Measurements from ENCODE around the gene WNT2B.

The WNT2B gene

GRCh38 chr1:112524251-112524650 is 15.5 kb downstream of the WNT2B start:
- no peak for DNase-seq (ENCODE audit: insufficient read length, low spot score)
- FAIRE-seq = no peak

DNA sequence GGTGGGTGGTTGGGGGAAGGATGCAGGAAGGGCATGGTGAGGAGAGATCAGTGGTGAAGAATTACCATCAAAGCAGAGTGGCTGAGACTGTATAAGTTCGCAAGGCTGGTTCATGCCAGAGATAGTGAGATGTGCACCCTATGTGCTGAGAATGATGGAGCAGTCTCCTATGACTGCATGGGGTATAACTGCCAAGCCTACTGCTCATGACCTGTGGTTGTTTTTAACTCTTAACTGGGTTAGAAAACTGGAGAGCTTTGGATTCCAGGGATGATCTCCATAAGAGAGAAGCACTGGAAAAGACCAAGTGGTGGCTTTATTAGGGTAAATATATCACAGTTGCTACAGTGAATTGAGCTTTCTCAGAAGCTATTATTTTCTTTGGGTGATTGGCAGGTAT is 16.2 kb downstream of the WNT2B start:
- FAIRE-seq (no peak), DNase-seq (ENCODE audit: insufficient read length, low spot score) (no peak)

DNA sequence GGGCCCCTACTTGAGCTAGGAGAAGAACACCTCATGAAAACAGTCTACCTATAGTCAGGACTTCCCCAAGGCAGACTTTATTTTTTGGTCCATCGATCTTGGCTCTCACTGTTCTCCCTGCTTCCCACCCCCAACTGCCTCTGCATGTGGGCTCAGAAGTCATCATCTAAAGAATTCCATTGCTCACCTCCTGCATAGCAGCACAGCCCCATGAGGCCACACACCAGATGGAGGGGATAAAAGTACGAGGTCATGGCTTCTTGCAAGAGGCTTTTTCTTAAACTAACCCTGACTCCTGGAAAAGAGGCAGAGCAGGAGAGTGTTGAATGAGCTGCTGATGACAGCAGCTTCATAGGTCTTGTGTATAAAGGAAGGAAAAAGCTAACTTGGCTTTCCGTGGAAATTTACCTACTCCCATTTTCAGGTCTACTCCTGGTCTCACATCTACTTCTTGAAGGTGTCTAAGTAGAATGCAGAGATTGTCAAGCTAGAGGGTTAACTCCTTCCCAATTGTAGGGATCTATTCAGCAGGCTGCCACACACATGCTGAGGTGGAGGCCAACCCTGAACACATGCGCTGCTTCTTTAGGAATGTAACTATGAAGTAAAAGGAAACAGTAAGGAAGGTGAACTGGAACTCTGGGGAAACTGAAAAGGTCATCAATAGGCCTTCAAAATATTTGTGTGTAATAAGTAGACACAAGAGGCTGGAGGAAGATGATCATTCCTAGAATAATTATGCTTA is 18.7 kb downstream of the WNT2B start:
- DNase-seq (ENCODE audit: insufficient read length, low spot score) = no peak
- FAIRE-seq = no peak

DNA sequence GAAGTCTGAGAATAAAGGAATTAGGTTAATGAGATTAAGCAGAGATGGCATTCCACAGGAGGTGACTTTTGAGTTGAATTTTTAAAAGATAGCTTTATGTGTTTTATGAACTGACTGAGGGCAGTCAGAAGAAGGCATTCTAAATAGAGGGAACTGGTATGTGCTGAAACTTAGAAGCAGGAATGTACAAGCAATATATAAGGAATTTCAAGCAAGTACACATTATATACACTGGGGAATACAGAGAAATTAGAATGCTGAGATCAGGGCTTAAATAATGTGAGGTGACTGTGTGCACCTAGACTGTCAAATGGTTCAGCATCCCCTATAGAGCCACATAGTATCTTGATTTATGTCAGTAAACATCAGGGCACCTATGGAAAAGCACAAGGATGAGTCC is 19.3 kb downstream of the WNT2B start:
- no peak for FAIRE-seq
- DNase-seq (ENCODE audit: insufficient read length, low spot score) = no peak

DNA sequence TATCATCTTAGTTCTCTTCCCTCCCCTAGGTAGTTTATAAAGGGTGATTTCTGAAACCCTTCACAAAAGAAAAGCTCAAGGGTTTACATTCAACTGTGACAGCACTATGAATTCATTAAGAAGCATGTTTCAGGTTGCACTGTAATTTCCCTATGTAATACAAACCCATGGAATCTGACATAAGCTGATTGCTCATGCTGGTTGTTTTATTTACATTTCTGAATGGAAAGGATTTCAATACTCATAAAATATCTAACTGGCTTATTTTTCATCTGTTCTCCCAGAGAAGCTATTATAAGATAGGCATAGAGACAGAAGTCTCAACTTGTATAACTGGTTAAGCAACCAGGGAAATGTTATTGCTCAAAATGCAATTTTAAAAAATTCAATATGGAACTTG is 20.5 kb downstream of the WNT2B start:
- DNase-seq (ENCODE audit: insufficient read length, low spot score) (no peak), FAIRE-seq (no peak)

GRCh38 chr1:112530832-112531231 is 22.1 kb downstream of the WNT2B start:
- DNase-seq (ENCODE audit: insufficient read length, low spot score) (no peak), FAIRE-seq (no peak)

DNA sequence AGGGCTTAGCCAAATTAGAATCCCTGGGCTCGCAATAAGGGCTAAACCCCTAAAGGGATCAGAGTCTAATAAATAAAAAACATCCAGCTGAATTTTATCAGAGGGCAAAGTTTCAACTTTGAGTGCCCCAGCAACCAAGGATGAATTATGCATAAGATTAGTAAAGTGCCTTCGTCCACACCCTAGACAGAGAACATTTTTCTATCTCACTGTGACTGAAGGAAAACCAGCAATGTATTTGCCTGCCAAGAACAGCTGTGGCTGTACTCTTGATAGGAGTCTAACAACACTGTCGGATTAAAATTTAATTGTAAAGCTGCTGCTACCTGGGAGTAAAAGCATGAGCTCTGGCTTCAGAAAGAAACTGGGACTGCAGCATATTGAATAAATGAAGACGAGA is 23.3 kb downstream of the WNT2B start:
- DNase-seq (ENCODE audit: insufficient read length, low spot score) = no peak
- no peak for FAIRE-seq

DNA sequence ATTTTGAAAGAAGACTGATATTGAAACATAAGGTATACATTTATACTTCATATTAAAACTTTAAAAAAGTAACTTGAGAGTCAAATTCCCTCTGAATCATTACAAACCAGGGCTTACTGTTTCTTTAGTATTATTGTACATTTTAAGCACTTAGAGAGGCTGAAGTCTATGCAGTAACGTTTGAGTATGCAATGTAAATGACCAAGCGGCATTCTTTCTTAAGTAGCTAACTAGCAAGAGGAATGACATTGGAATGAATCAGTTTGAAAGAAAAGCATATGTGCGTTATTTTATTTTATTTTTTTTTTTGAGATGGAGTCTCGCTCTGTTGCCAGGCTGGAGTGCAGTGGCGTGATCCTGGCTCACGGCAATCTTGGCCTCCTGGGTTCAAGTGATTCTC is 24.3 kb downstream of the WNT2B start:
- FAIRE-seq (no peak), DNase-seq (ENCODE audit: insufficient read length, low spot score) (no peak)

GRCh38 chr1:112536561-112536960 is 27.8 kb downstream of the WNT2B start:
- DNase-seq (ENCODE audit: insufficient read length, low spot score) (no peak), FAIRE-seq (no peak)

GRCh38 chr1:112537456-112537855 is 28.7 kb downstream of the WNT2B start:
- FAIRE-seq = no peak
- DNase-seq (ENCODE audit: insufficient read length, low spot score) = no peak

DNA sequence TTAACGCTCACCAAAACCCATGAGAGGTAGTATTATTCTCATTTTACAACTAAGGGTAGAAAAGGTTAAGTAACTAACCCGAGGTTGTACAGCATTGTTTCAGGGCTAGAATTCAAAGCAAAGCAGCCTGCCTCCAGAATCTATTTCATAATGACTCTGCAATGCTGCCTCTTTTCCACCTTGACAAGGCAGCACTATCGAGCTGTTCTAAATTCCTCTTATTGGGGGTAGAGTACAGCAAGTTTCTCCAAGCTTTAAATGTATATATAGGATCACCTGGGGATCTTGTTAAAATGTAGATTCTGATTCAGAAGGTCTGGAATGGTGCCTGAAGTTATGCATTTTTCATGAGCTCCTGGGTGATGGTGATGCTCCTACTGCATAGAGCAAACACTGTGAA is 30.1 kb downstream of the WNT2B start:
- no peak for FAIRE-seq

GRCh38 chr1:112540226-112540794 is 31.5 kb downstream of the WNT2B start:
- FAIRE-seq (no peak), DNase-seq (ENCODE audit: insufficient read length, low spot score) (no peak)

More for the DNA sequence above, 30.1 kb downstream of the WNT2B start:
- no peak for DNase-seq (ENCODE audit: insufficient read length, low spot score)

DNA sequence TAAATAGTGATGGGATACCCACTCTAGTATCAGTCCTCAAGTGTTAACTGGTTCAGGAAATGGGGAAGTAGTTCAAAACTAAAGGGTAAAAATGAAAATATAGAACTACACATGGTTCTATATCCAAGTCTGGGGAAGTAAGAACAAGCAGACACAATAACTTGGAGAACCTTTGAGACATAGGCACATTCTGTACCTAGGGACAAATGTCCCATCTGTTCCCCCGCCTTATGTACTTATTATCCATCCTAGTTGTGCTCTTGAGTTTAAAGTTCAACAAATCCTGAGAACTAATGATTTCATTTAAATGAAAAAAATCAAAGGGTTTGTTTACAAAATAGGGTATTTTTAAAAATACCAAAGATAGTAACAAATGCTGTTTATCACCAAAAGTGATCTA is 32.5 kb downstream of the WNT2B start:
- DNase-seq (ENCODE audit: insufficient read length, low spot score) (no peak), FAIRE-seq (no peak)

DNA sequence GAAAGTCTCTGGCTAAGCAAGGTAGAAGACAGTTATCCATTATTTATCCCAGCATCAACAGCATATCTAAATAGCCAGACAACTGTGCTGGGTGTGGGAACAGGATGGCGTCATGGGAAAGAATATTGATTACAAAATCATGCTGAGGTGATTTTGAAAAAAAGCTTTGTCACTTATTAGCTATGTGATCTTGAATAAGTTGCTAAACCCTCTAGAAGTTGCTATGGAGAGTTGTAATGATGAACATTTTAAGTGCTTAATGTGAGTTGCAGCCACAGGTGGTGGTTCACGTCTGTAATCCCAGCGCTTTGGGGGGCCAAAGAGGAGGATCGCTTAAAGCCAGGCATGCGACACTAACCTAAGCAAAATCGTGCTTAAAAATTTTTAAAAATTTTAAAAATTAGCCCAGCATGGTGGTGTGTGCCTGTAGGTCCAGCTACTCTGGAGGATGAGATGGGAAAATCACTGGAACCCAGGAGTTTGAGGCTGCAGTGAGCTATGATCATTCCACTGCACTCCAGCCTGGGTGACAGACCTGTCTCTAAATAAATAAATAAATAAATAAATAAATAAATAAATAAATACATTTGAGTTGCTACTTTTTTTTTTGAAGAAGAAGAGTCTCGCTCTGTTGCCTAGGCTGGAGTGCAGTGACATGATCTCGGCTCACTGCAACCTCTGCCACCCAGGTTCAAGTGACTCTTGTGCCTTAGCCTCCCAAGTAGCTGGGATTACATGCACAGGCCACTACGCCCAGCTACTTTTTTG is 33.6 kb downstream of the WNT2B start:
- no peak for DNase-seq (ENCODE audit: insufficient read length, low spot score)

DNA sequence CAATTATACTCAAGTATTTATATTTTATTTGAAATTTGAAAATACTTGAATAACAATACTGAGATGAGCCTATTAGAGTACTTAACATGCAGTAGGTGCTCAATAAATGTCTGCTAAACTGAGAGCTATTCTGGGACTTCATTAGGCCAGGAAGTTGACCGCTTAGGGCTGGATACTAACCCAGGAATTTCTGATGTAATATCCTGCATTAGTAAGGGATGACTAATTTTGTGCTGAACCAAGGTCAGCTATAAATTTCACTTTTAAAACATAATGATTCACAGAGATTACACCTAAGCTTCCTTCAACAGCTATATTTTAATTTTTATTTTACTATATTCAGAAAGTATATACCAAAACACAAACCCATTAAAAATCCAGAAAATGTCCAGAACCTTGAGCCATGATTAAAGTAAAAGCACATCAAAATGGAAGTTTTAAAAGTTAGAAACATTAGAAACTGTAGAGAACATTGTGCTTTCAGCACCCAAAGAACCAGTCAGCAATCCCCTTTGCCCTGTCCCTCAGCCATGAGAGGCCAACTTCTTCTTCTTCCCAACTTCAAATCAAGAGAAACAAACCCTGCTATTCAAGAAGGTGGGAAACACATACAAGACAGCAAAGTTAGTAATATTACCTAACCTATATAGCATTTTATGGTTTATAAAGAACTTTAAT is 35.4 kb downstream of the WNT2B start:
- FAIRE-seq (no peak), DNase-seq (ENCODE audit: insufficient read length, low spot score) (no peak)

More for the DNA sequence above, 33.6 kb downstream of the WNT2B start:
- FAIRE-seq = no peak

DNA sequence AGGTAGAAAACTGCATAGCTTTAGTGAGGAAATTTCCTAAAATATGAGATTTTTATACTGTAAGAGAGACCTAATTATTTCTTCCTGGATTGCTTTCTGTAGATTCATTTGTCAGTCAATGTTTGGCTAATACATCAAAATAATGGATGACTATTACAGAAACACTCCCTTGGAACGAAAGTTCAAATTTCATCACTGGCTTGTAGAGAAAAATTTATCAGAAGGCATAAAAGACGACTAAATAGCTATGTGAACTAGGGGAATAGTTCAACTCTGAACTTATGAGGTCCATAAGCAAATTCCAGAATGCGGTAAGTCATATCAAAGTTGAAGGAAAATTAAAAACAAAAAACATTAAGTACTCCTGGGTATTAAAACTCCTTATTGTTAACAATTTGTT is 36.0 kb downstream of the WNT2B start:
- FAIRE-seq = no peak
- DNase-seq (ENCODE audit: insufficient read length, low spot score) = no peak

DNA sequence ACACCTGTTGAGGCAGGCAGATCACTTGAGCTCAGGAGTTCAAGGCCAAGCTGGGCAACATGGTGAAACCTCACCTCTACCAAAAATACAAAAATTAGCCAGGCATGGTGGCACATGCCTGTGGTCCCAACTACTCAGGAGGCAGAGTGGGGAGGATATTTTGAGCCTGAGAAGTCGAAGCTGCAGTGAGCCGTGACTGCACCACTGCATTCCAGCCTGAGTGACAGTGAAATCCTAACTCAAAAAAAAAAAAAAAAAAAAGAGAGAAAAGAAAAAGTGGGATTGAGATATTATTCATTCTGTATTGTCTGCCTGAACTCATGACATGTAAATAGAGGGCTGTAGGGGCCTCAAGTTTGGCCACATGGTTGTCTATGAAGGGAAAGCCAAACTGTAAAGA is 37.3 kb downstream of the WNT2B start:
- no peak for DNase-seq (ENCODE audit: insufficient read length, low spot score)
- no peak for FAIRE-seq

- FAIRE-seq (no peak), DNase-seq (ENCODE audit: insufficient read length, low spot score) (no peak)
Observed at GRCh38 chr1:112548547-112548946, 39.8 kb downstream of the WNT2B start.

DNA sequence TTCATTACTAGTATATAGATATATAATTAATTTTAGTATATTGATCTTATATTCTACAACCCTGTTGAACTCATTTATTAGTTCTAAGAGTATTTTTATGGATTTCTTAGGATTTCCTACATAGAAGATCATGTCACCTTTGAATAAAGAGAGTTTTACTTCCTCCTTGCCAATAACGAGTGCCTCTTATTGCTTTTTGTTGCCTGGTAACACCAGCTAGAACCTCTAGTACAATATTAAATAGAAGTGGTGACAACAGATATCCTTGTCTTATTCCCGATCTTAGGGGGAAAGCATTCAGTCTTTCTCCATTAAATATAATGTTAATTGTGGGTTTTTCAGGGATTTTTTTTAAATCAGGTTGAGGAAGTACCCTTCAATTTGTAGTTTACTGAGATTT is 40.8 kb downstream of the WNT2B start:
- DNase-seq (ENCODE audit: insufficient read length, low spot score) = no peak
- no peak for FAIRE-seq

- FAIRE-seq = no peak
- DNase-seq (ENCODE audit: insufficient read length, low spot score) = no peak
Observed at GRCh38 chr1:112554411-112554810, 45.6 kb downstream of the WNT2B start.

GRCh38 chr1:112557385-112557784 is 48.6 kb downstream of the WNT2B start:
- no peak for DNase-seq (ENCODE audit: insufficient read length, low spot score)

More at GRCh38 chr1:112557385-112557784, 48.6 kb downstream of the WNT2B start:
- FAIRE-seq = no peak

All from GM19239 (cell line).